HL-60 (cell line): Measurements from ENCODE around the gene DNAH5.

Experiments
- DNase-seq, 2 experiments: peaks; one replicate each; pipeline ENCODE4 v3.0.0-alpha.2; 2010 to 2020; ENCODE audit warnings: low read depth in 1 of 2, low spot score in 1 of 2
- H3K27ac ChIP-seq: fragments of 250-450 bp; sonication (Bioruptor Pico); replicated peaks from 2 replicates; pipeline ENCODE4 v1.5.1; 2020; ENCODE audit warnings: mild to moderate bottlenecking, moderate library complexity
- H3K27me3 ChIP-seq: fragments of 250-450 bp; sonication (Bioruptor Pico); 2 replicates; pipeline ENCODE4 v1.5.1; 2021; ENCODE audit warnings: mild to moderate bottlenecking, moderate library complexity; ENCODE audit not compliant: insufficient read depth, poor library complexity, severe bottlenecking
- H3K4me3 ChIP-seq: replicated peaks from 2 replicates; pipeline ENCODE4 v1.5.1; 2011; ENCODE audit warnings: mild to moderate bottlenecking, control low read depth, low read length; ENCODE audit not compliant: insufficient read depth
- GABPA ChIP-seq: IDR thresholded peaks from 2 replicates; pipeline ENCODE4 v1.6.1; 2012; ENCODE audit warnings: low read depth
- POLR2AphosphoS5 ChIP-seq: IDR thresholded peaks from 2 replicates; pipeline ENCODE4 v1.6.1; 2012; ENCODE audit warnings: low read depth
- REST ChIP-seq: IDR thresholded peaks from 2 replicates; pipeline ENCODE4 v1.6.1; 2012; ENCODE audit warnings: low read depth; ENCODE audit not compliant: insufficient replicate concordance
- SPI1 ChIP-seq: IDR thresholded peaks from 2 replicates; pipeline ENCODE4 v1.6.1; 2012; ENCODE audit warnings: low read depth, mild to moderate bottlenecking, borderline replicate concordance
- TF ChIP-seq, protein P1 (sequence below): IDR thresholded peaks from one replicate; pipeline ENCODE4 v1.5.1; 2011; ENCODE audit warnings: low read length, control low read depth, inconsistent platforms; ENCODE audit not compliant: insufficient read depth

Gene DNAH5

DNA sequence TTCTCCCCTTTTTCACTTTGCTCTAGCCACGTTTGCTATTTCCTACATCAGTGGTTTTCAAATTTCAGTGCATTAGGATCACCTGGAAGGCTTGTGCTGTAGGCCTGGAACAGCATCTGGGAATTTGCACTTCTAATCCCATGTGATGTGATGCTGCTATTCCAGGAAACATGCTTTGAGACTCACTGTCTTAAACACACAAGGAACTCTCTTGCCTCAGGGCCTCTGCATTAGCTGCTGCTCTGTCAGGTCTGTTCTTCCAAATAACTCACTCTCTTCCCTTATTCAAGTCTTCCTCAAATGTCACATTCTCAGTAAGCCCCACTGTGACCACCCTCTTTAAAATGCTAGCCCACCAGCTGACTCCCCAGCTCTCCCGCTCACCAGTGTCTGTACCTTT is 204.0 kb downstream of the DNAH5 start:
- no peak for DNase-seq
- Histone ChIP-seq H3K27me3 (no peaks in the 10 kb centered on the region), H3K4me3 (no peak overlapping the region), H3K27ac (no peak overlapping the region)
- TF ChIP-seq GABPA (no peak), REST (no peak), POLR2AphosphoS5 (no peak), SPI1 (no peak)
- TF ChIP-seq, protein P1, sequence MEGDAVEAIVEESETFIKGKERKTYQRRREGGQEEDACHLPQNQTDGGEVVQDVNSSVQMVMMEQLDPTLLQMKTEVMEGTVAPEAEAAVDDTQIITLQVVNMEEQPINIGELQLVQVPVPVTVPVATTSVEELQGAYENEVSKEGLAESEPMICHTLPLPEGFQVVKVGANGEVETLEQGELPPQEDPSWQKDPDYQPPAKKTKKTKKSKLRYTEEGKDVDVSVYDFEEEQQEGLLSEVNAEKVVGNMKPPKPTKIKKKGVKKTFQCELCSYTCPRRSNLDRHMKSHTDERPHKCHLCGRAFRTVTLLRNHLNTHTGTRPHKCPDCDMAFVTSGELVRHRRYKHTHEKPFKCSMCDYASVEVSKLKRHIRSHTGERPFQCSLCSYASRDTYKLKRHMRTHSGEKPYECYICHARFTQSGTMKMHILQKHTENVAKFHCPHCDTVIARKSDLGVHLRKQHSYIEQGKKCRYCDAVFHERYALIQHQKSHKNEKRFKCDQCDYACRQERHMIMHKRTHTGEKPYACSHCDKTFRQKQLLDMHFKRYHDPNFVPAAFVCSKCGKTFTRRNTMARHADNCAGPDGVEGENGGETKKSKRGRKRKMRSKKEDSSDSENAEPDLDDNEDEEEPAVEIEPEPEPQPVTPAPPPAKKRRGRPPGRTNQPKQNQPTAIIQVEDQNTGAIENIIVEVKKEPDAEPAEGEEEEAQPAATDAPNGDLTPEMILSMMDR, result no peak

- Histone ChIP-seq H3K27ac (no peak overlapping the region), H3K27me3 (no peaks in the 10 kb centered on the region), H3K4me3 (no peak overlapping the region)
- TF ChIP-seq SPI1 (no peak), POLR2AphosphoS5 (no peak), GABPA (no peak), REST (no peak)
- TF ChIP-seq, protein P1, result no peak
- no peak for DNase-seq
These were observed 205.0 kb downstream of the DNAH5 start for GRCh38 chr5:13739479-13739878.

- TF ChIP-seq, protein P1, result no peak
- TF ChIP-seq POLR2AphosphoS5, result no peak
- no peak for TF ChIP-seq GABPA
- no peak for TF ChIP-seq REST
- TF ChIP-seq SPI1, result no peak
- no peak overlapping the region for H3K4me3 ChIP-seq
These were observed 208.8 kb downstream of the DNAH5 start for GRCh38 chr5:13735691-13736090.

More at GRCh38 chr5:13735691-13736090, 208.8 kb downstream of the DNAH5 start:
- DNase-seq, result no peak
- Histone ChIP-seq H3K27ac (no peak overlapping the region), H3K27me3 (no peaks in the 10 kb centered on the region)
